NB4 (cell line): ENCODE results near the gene TLE2.

ENCODE experiments used
- CTCF ChIP-seq: IDR thresholded peaks from one replicate; pipeline ENCODE4 v1.5.1; 2012; ENCODE audit warnings: low read depth, low read length
- MYC ChIP-seq: IDR thresholded peaks from 2 replicates; pipeline ENCODE4 v1.6.1; 2011; ENCODE audit warnings: low read depth, low read length
- POLR2A ChIP-seq: IDR thresholded peaks from 2 replicates; pipeline ENCODE4 v1.6.1; 2011; ENCODE audit warnings: mild to moderate bottlenecking; ENCODE audit not compliant: insufficient read length; ENCODE audit errors: extremely low read depth

DNA sequence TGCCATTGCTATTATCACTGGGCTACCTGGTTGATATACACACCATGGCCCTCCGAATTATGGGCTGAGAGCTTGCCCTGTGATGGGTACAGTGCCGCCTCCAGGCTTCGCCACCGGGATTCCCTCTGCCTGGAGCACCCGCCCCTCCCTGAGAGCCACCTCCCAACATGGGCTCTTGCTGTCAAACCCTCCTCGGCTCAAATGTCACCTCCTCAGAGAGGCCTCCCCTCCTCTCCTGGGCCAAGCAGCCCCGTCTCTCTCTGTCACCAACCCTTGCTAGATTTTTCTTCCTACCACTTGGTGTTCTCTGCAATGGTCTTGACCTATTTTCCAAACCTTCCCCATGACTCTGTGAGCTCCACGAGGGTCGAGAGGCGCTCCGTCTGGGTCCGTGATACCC, 12.2 kb upstream of the TLE2 start:
- TF ChIP-seq MYC: no peak
- no peak for TF ChIP-seq POLR2A
- TF ChIP-seq CTCF: no peak
